Measurements from ENCODE around the gene CLRN2. TPM values are rescaled to one million over a fixed set of nuclear protein-coding genes. Genes with fewer than 3 reads are reported as not detected.

The CLRN2 gene
- total and polyA plus RNA-seq, 10 of the 15 experiments (the other 5 are each of a cell fraction or from before 2014, with no cell fraction given), result not detected

- WGBS (ENCODE audit: insufficient coverage, insufficient replicate concordance, low lambda C conversion rate, missing lambda C conversion rate), result 46% methylated on average over 7 of the region's 7 CpGs
- in situ Hi-C loops (cut with MboI) (no loop called here), intact Hi-C loops (cut with micrococcal nuclease; ENCODE audit: unreplicated experiment) (no loop called here)
- Histone ChIP-seq H3K4me1 (ENCODE audit: control insufficient read depth, insufficient read depth, low read length) (no peaks in the 10 kb centered on the region), H3K4me3 (no peak overlapping the region), H4K20me1 (ENCODE audit: control insufficient read depth, insufficient read depth) (no peaks in the 10 kb centered on the region), H3K9ac (ENCODE audit: control insufficient read depth, insufficient read depth, low read length) (no peak overlapping the region), H3K9me3 (replicated peaks; ENCODE audit: control insufficient read depth, insufficient read depth, low read length) (no peaks in the 10 kb centered on the region), H2AFZ (ENCODE audit: control insufficient read depth, low read depth, low read length) (no peak overlapping the region), H3K27me3 (replicated peaks in 1 of 2; ENCODE audit: control insufficient read depth in 2 of 2, insufficient read depth in 2 of 2, low read length in 1 of 2) (no peaks in the 10 kb centered on the region), H3K36me3 (ENCODE audit: control insufficient read depth in 2 of 2, insufficient read depth in 2 of 2, low read length in 1 of 2) (peaks cover 0 to 7% of the 10 kb centered on the region in 2 experiments; a peak in 1 of 4 replicates), H3K79me2 (ENCODE audit: control insufficient read depth, insufficient read depth, low read length) (no peaks in the 10 kb centered on the region), H3K4me2 (ENCODE audit: control insufficient read depth, insufficient read depth) (no peak overlapping the region), H3K27ac (ENCODE audit: control insufficient read depth, insufficient read depth) (no peak overlapping the region)
- RAD21 ChIA-PET (ENCODE audit: unreplicated experiment), result no interaction called here
- POLR2A ChIA-PET, result no interaction called here
- SMC1A ChIA-PET (ENCODE audit: uncharacterized antibody, unreplicated experiment), result no interaction called here
- CTCF ChIA-PET, result interaction anchor here (1.4 kb wide), 1 partner anchor 26 kb away, joined by 3 read pairs; no protein-coding TSS in a partner anchor
- ATAC-seq (no peak), DNase-seq (ENCODE audit: low read depth, low spot score) (no peak), FAIRE-seq (no peak)
- TF ChIP-seq ZNF384 (IDR thresholded peaks at IDR 0.05; ENCODE audit: borderline replicate concordance, low read depth, low read length), result no peak
- no peak for TF ChIP-seq YBX1 (IDR thresholded peaks at IDR 0.05)
- no peak for TF ChIP-seq ZNF592 (IDR thresholded peaks at IDR 0.05)
- no peak for TF ChIP-seq BRCA1 (IDR thresholded peaks at IDR 0.05; ENCODE audit: low read depth, low read length)
- TF ChIP-seq EP300 (IDR thresholded peaks at IDR 0.05; ENCODE audit: borderline replicate concordance in 1 of 2, control insufficient read depth in 1 of 2, low read depth in 2 of 2, low read length in 2 of 2), result no peak
- no peak for TF ChIP-seq GABPA (IDR thresholded peaks at IDR 0.05; ENCODE audit: low read depth)
- no peak for TF ChIP-seq EZH2 (IDR thresholded peaks at IDR 0.05; ENCODE audit: borderline replicate concordance, control insufficient read depth, low read depth, low read length)
- no peak for TF ChIP-seq MTA3 (IDR thresholded peaks at IDR 0.05; ENCODE audit: borderline replicate concordance, low read length)
- no peak for TF ChIP-seq EED (IDR thresholded peaks at IDR 0.05; ENCODE audit: low read depth)
- no peak for TF ChIP-seq NR2C2 (IDR thresholded peaks at IDR 0.05; ENCODE audit: borderline replicate concordance, control insufficient read depth, insufficient read length, low read depth)
- TF ChIP-seq NFIC (IDR thresholded peaks at IDR 0.05; ENCODE audit: low read depth, low read length), result no peak
- no peak for TF ChIP-seq MEF2B (IDR thresholded peaks at IDR 0.05; ENCODE audit: partially characterized antibody, poor library complexity, severe bottlenecking)
- no TSS peak for BruUV-seq (replicated peaks)
Measured at GRCh38 chr4:17497890-17498523, 17.0 kb upstream of the CLRN2 start.

All from GM12878 (cell line).